GM12891 (cell line): ENCODE measurements around the gene ZNF407.

Experiments
- POLR2A ChIP-seq: IDR thresholded peaks from 2 replicates; pipeline ENCODE4 v1.6.1; 2011; ENCODE audit warnings: low read depth, low read length, control low read depth
- POLR2AphosphoS5 ChIP-seq: IDR thresholded peaks from 2 replicates; pipeline ENCODE4 v1.6.1; 2011; ENCODE audit warnings: low read depth, low read length, control low read depth
- POU2F2 ChIP-seq: IDR thresholded peaks from 2 replicates; pipeline ENCODE4 v1.6.1; 2011; ENCODE audit warnings: low read depth, mild to moderate bottlenecking, control low read depth, low read length, moderate library complexity
- TAF1 ChIP-seq: IDR thresholded peaks from 2 replicates; pipeline ENCODE4 v1.6.1; 2011; ENCODE audit warnings: low read depth, low read length, control low read depth

DNA sequence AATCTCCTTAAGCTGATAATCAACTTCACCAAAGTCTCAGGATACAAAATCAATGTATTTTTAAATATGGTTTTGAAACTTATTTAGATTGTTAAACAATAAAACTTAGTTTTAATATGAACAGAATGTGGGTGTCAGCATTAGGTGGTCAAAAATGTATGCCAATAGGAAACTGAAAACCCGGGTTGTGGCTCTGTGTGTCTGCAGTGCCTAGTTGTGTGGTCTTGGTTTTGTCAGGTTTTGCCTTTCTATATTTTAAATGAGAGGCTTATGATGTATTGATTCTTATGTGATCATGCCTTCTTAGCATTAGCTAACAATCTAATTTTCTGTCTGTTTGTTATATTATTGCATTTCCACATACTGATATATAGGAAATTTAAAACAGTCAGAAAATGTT lies 227.8 kb downstream of the ZNF407 start:
- TF ChIP-seq POLR2A, result no peak
- TF ChIP-seq TAF1, result no peak
- TF ChIP-seq POLR2AphosphoS5, result no peak
- TF ChIP-seq POU2F2, result no peak
